Lower leg skin (tissue), 4 donors: Measurements from ENCODE around the gene CCDC47. TPM values are rescaled to one million over a fixed set of nuclear protein-coding genes. Genes with fewer than 3 reads are reported as not detected.

Experiments
- DNase-seq, 2 donors: peaks; one replicate each; pipeline ENCODE4 v3.0.0-alpha.2; 2019; ENCODE audit warnings: low spot score in 2 of 2
- H3K4me3 ChIP-seq: fragments of 200-600 bp; sonication (generic); 2 replicates; pipeline ENCODE4 v1.5.1; 2017; ENCODE audit warnings: mild to moderate bottlenecking, low read depth; ENCODE audit not compliant: poor library complexity, severe bottlenecking
- POLR2A ChIP-seq, 2 donors: fragments of 450-650 bp; IDR thresholded peaks; one replicate each; pipeline ENCODE4 v1.6.1; 2016 to 2017; ENCODE audit warnings: antibody characterized with exemption in 2 of 2, mild to moderate bottlenecking in 1 of 2, moderate library complexity in 1 of 2
- WGBS, 2 donors: methylation state at CpG; one replicate each; pipeline ENCODE4 v1.1.5; 2018; 5-methylcytosine and 5-hydroxymethylcytosine counted together
- intact Hi-C: fragments of 100-400 bp; cut with DNase I; formaldehyde crosslinking; loops from one replicate; pipeline ENCODE4 v1.15.0; 2023; ENCODE audit warnings: low total_unique reads
- total RNA-seq, 4 donors: library from RNA; depleted of rRNA; stranded (reverse); fragments of >200 nt; gene quantifications; one replicate each; pipeline ENCODE4 v1.1.0, GENCODE V29; 2016
- TF ChIP-seq, protein P1 (sequence below), 3 donors: fragments of 450-650 bp; IDR thresholded peaks; one replicate each; pipeline ENCODE4 v1.5.1; 2016; ENCODE audit warnings: antibody characterized with exemption in 3 of 3, mild to moderate bottlenecking in 3 of 3, moderate library complexity in 2 of 3

The CCDC47 gene
- total RNA-seq, 4 donors from 2014 or later, result 48.7 to 71.9 (median 59.5) TPM

DNA sequence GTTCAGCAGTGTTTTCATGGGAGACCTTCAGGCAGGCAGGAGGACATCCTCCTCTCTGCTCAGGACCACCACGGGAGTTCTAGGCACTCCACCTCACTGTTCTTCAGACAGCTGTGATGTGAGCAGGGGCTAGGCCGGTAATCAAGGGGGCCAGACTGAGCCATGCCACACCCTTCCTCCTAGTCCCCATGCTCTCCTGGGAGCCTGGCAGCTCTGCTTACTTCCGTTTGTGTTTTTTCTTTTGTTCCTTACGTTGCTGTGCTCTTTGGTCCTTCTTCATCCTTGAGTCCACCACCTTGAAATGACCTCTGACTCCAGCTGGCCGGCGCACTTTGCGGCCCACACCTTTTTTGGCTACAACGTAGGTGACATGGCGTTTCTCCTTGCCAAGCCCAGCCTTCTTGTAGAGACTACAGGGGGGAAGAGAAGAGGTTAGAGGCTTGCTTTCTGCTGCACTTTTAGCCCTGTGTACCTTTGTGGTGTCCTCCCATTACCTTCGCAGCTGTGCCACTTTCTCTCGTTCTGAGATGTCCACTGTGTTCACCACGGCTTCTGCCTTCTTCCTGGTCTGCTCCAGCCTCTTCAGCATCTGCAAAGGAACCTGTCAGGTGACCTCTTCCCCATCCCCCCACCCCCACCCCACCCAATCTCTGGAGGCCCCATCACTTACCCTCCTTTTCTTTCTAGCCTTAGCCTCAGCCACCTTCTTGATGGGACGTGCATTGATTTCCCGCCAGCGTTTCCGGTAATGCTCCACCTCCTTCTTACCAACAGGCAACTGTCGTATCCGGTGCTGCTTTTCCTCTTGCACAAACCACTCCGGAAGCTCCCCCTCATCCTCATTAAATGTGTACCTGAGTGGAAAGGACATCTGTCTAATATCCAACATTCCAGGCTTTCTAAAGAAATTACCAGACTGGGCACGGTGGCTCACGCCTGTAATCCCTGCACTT is 46.5 kb upstream of the CCDC47 start:
- intact Hi-C loops, result loop anchor here (5.0 kb wide), 1 partner anchor 33 kb away; no protein-coding TSS in a partner anchor
- H3K4me3 ChIP-seq, result no peak overlapping the region
- 72 to 77% methylated on average over 21 of the region's 21 CpGs for WGBS, 2 donors
- DNase-seq, result no peak
- TF ChIP-seq POLR2A (IDR thresholded peaks at IDR 0.05), result no peak
- TF ChIP-seq, protein P1, sequence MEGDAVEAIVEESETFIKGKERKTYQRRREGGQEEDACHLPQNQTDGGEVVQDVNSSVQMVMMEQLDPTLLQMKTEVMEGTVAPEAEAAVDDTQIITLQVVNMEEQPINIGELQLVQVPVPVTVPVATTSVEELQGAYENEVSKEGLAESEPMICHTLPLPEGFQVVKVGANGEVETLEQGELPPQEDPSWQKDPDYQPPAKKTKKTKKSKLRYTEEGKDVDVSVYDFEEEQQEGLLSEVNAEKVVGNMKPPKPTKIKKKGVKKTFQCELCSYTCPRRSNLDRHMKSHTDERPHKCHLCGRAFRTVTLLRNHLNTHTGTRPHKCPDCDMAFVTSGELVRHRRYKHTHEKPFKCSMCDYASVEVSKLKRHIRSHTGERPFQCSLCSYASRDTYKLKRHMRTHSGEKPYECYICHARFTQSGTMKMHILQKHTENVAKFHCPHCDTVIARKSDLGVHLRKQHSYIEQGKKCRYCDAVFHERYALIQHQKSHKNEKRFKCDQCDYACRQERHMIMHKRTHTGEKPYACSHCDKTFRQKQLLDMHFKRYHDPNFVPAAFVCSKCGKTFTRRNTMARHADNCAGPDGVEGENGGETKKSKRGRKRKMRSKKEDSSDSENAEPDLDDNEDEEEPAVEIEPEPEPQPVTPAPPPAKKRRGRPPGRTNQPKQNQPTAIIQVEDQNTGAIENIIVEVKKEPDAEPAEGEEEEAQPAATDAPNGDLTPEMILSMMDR (IDR thresholded peaks at IDR 0.05), result no peak

DNA sequence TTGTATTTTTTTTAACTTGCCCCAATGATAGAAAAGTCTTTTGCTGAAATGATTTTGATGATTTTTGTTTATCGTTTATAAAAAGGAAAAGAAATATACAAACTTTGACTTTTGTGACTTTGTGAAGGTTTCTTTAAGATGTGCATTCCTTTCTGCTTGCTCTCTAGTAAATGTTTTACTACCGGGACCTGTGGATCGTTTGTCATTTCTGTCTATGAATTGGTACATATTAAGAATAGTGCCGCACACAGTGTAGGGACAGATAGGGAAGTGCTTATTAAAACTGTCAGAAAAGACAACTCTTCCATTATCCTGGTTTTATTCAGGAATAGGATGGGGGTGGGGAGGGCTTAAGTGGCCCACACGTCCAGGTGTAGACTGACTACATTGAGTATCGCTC is 45.7 kb upstream of the CCDC47 start:
- no peak for TF ChIP-seq POLR2A (IDR thresholded peaks at IDR 0.05)
- TF ChIP-seq, protein P1 (IDR thresholded peaks at IDR 0.05), result no peak
- no peak overlapping the region for H3K4me3 ChIP-seq
- intact Hi-C loops, result no loop called here
- 72 to 79% methylated on average over 6 of the region's 6 CpGs for WGBS, 2 donors
- DNase-seq, result no peak

DNA sequence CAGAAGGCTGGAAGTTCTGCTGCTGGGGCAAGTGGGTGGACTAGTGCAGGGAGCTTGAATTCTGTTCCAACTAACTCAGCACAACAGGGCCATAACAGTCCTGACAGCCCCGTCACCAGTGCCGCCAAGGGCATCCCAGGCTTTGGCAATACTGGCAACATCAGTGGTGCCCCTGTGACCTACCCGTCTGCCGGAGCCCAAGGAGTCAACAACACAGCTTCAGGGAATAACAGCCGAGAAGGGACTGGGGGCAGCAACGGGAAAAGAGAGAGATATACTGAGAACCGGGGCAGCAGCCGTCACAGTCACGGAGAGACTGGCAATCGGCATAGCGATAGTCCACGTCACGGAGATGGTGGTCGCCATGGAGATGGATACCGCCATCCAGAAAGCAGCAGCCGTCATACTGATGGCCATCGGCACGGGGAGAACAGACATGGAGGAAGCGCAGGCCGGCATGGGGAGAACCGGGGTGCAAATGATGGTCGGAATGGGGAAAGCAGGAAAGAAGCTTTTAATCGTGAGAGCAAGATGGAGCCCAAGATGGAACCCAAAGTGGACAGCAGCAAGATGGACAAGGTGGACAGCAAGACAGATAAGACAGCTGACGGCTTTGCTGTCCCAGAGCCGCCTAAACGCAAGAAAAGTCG is 44.5 kb upstream of the CCDC47 start:
- DNase-seq, result no peak
- TF ChIP-seq, protein P1 (IDR thresholded peaks at IDR 0.05), result no peak
- no peak for TF ChIP-seq POLR2A (IDR thresholded peaks at IDR 0.05)
- WGBS, 2 donors, result 92 to 94% methylated on average over 27 of the region's 27 CpGs
- H3K4me3 ChIP-seq, result no peak overlapping the region
- intact Hi-C loops, result no loop called here

DNA sequence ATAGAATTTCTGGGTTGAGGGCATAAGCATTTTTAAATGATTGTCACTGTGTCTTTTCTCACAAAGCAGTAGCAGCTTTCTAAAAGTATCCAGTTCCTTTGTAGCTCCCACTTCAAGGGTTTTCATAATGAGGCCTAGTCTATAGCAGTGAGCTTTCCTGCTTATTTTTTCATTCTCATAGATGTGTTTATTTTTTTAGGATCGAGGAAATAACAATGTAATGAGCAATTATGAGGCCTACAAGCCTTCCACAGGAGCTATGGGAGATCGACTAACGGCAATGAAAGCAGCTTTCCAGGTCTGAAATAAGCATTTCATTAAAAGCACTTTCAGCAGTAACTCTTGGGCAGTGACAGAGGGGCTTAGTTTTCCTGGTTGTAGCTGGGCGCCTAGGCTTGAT is 43.3 kb upstream of the CCDC47 start:
- 90 to 91% methylated on average over 4 of the region's 4 CpGs for WGBS, 2 donors
- TF ChIP-seq, protein P1 (IDR thresholded peaks at IDR 0.05), result no peak
- no peak for TF ChIP-seq POLR2A (IDR thresholded peaks at IDR 0.05)
- H3K4me3 ChIP-seq, result no peak overlapping the region
- DNase-seq, result no peak
- intact Hi-C loops, result no loop called here

DNA sequence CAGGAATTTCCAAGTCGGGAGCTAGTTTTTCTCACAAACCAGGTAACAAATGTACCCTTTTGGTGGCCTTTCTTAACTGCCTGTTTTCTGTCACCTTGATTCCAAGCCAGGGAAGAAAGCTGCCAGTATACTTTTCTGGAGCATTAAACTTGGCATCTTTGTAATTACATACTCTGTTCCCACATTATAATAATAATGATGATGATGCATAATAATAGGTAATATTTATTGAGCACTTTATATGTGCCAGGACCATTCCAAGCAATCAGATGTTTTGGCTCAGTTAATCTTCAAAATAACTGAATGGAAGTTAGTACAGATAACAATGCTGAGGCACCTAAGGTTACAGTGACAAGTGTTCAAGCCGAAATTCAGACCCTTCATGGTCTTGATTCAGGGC is 42.7 kb upstream of the CCDC47 start:
- intact Hi-C loops, result no loop called here
- no peak for TF ChIP-seq POLR2A (IDR thresholded peaks at IDR 0.05)
- TF ChIP-seq, protein P1 (IDR thresholded peaks at IDR 0.05), result no peak
- DNase-seq, result no peak
- no peak overlapping the region for H3K4me3 ChIP-seq
- WGBS, 2 donors, result 89 to 90% methylated on average over 2 of the region's 2 CpGs
